ENCODE results near the gene CELSR2. TPM values are rescaled to one million over a fixed set of nuclear protein-coding genes. Genes with fewer than 3 reads are reported as not detected.
A peak's percentile ranks its signal among the peaks of the same experiment; 100 is the strongest.
"Not testable (repeated sequence)": the region's sequence is repeated elsewhere in the genome, so short reads cannot be mapped to it uniquely, and the experiment has no call there.

The CELSR2 gene
- total RNA-seq, 1 experiment from 2014 or later, result 1.2 TPM

GRCh38 chr1:109277434-109278204, 28.3 kb downstream of the CELSR2 start:
- H3K4me3 ChIP-seq, result no peak overlapping the region
- H3K36me3 ChIP-seq, result peaks cover 40% of the 10 kb centered on the region
- no peaks in the 10 kb centered on the region for H3K9me3 ChIP-seq
- DNase-seq, result peak; percentile 78
- no peaks in the 10 kb centered on the region for H3K27me3 ChIP-seq

- Histone ChIP-seq H3K4me3 (no peak overlapping the region), H3K27me3 (no peaks in the 10 kb centered on the region), H3K36me3 (peaks cover 40% of the 10 kb centered on the region), H3K9me3 (no peaks in the 10 kb centered on the region)
- no peak for DNase-seq
Measured at GRCh38 chr1:109279615-109280278, 30.4 kb downstream of the CELSR2 start.

GRCh38 chr1:109280862-109281261, 31.5 kb downstream of the CELSR2 start:
- DNase-seq, result no peak
- Histone ChIP-seq H3K36me3 (peaks cover 40% of the 10 kb centered on the region), H3K27me3 (no peaks in the 10 kb centered on the region), H3K4me3 (no peak overlapping the region), H3K9me3 (no peaks in the 10 kb centered on the region)

GRCh38 chr1:109281680-109282496, 32.5 kb downstream of the CELSR2 start:
- no peaks in the 10 kb centered on the region for H3K27me3 ChIP-seq
- H3K4me3 ChIP-seq, result peak overlapping the region; percentile 65
- no peak for DNase-seq
- peaks cover 40% of the 10 kb centered on the region for H3K36me3 ChIP-seq
- H3K9me3 ChIP-seq, result no peaks in the 10 kb centered on the region

GRCh38 chr1:109282497-109282951, 33.2 kb downstream of the CELSR2 start:
- Histone ChIP-seq H3K27me3 (no peaks in the 10 kb centered on the region), H3K4me3 (peak overlapping the region; percentile 65), H3K36me3 (peaks cover 39% of the 10 kb centered on the region), H3K9me3 (no peaks in the 10 kb centered on the region)
- no peak for DNase-seq

GRCh38 chr1:109282952-109283747, 33.8 kb downstream of the CELSR2 start, which contains the start of gene PSRC1:
TSS of gene PSRC1 (minus strand) at chr1:109283145.
- Histone ChIP-seq H3K4me3 (peak within 1 kb of the TSS; percentile 65), H3K9me3 (no peaks in the 10 kb centered on the region), H3K27me3 (no peaks in the 10 kb centered on the region), H3K36me3 (peaks cover 33% of the 10 kb centered on the region)
- DNase-seq, result peak; percentile 99

- Histone ChIP-seq H3K27me3 (no peaks in the 10 kb centered on the region), H3K4me3 (peak overlapping the region; percentile 65), H3K9me3 (no peaks in the 10 kb centered on the region), H3K36me3 (peaks cover 26% of the 10 kb centered on the region)
- DNase-seq, result no peak
Measured at GRCh38 chr1:109283748-109284600, 34.6 kb downstream of the CELSR2 start.

- not testable (repeated sequence) for H3K4me3 ChIP-seq, H3K36me3 ChIP-seq, DNase-seq, H3K9me3 ChIP-seq, H3K27me3 ChIP-seq
Measured at GRCh38 chr1:109286762-109287161, 37.4 kb downstream of the CELSR2 start.

GRCh38 chr1:109290137-109290536, 40.8 kb downstream of the CELSR2 start:
- no peaks in the 10 kb centered on the region for H3K36me3 ChIP-seq

GRCh38 chr1:109290998-109291397, 41.7 kb downstream of the CELSR2 start:
- Histone ChIP-seq H3K9me3 (no peaks in the 10 kb centered on the region), H3K36me3 (no peaks in the 10 kb centered on the region), H3K27me3 (peaks cover 7% of the 10 kb centered on the region), H3K4me3 (no peak overlapping the region)
- no peak for DNase-seq

More at GRCh38 chr1:109290137-109290536, 40.8 kb downstream of the CELSR2 start:
- no peak for DNase-seq
- H3K9me3 ChIP-seq, result no peaks in the 10 kb centered on the region
- peaks cover 7% of the 10 kb centered on the region for H3K27me3 ChIP-seq
- H3K4me3 ChIP-seq, result no peak overlapping the region

- peaks cover 7% of the 10 kb centered on the region for H3K27me3 ChIP-seq
- DNase-seq, result no peak
- H3K9me3 ChIP-seq, result no peaks in the 10 kb centered on the region
- H3K36me3 ChIP-seq, result no peaks in the 10 kb centered on the region
- no peak overlapping the region for H3K4me3 ChIP-seq
Measured at GRCh38 chr1:109292364-109292763, 43.0 kb downstream of the CELSR2 start.

GRCh38 chr1:109293026-109293425, 43.7 kb downstream of the CELSR2 start:
- Histone ChIP-seq H3K9me3 (no peaks in the 10 kb centered on the region), H3K36me3 (no peaks in the 10 kb centered on the region), H3K4me3 (no peak overlapping the region), H3K27me3 (peaks cover 7% of the 10 kb centered on the region)
- no peak for DNase-seq

- H3K27me3 ChIP-seq, result peaks cover 7% of the 10 kb centered on the region
Measured at GRCh38 chr1:109294481-109294880, 45.1 kb downstream of the CELSR2 start.

GRCh38 chr1:109295712-109296415, 46.5 kb downstream of the CELSR2 start:
- H3K4me3 ChIP-seq, result no peak overlapping the region
- DNase-seq, result no peak
- H3K36me3 ChIP-seq, result no peaks in the 10 kb centered on the region
- peaks cover 7% of the 10 kb centered on the region for H3K27me3 ChIP-seq
- no peaks in the 10 kb centered on the region for H3K9me3 ChIP-seq

More at GRCh38 chr1:109294481-109294880, 45.1 kb downstream of the CELSR2 start:
- Histone ChIP-seq H3K9me3 (no peaks in the 10 kb centered on the region), H3K4me3 (no peak overlapping the region), H3K36me3 (no peaks in the 10 kb centered on the region)
- no peak for DNase-seq

GRCh38 chr1:109296782-109297181, 47.4 kb downstream of the CELSR2 start:
- H3K36me3 ChIP-seq, result no peaks in the 10 kb centered on the region
- DNase-seq, result no peak

More at GRCh38 chr1:109296782-109297181, 47.4 kb downstream of the CELSR2 start:
- Histone ChIP-seq H3K27me3 (peaks cover 7% of the 10 kb centered on the region), H3K4me3 (no peak overlapping the region), H3K9me3 (no peaks in the 10 kb centered on the region)
